GM19099 (cell line): Measurements from ENCODE around the gene RPL36.

Experiments used
- POLR2A ChIP-seq: IDR thresholded peaks from 3 replicates; pipeline ENCODE4 v1.6.1; 2011; ENCODE audit warnings: low read depth; ENCODE audit not compliant: insufficient read length; ENCODE audit errors: extremely low read depth

RPL36 gene

DNA sequence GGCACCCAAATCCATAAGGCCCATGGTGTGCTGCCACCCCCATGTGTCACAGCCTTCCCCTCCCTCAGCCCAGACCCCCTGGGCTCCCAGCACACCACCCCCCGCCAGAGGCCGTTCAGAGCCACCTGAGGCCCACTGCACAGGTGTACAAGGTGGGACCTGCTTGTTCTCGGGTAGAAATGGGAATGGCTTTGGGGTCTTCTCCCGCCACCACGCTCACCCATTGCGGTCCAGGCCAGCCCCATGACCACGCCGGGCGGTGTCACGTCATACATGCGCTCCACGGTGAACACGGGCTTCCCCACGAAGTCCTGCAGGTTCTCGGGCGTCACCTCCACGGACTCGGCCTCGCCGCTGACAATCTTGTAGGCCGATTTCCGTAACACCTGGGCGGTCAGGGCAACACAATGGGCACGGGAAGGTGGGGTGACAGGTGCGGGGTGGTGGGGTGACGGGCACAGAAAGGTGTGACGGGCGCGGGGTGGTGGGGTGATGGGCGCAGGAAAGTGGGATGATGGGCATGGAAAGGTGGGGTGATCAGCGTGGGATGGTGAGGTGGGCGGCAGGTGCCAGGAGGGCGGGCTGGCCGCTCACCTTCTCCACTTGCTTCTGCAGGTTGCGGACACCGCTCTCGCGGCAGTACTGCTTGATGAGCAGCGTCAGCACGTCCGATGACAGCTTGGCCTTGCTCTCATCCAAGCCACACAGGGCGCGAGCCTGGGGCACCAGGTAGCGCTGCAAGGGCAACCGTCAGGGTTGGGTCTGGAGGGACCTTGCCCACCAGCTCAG is 4.3 kb downstream of the RPL36 start:
- no peak for TF ChIP-seq POLR2A

GRCh38 chr19:5694956-5695648 is 5.0 kb downstream of the RPL36 start:
- no peak for TF ChIP-seq POLR2A

- no peak for TF ChIP-seq POLR2A
Measured at GRCh38 chr19:5695649-5696195, 5.6 kb downstream of the RPL36 start.

- TF ChIP-seq POLR2A: no peak
Measured at GRCh38 chr19:5696196-5697021, 6.3 kb downstream of the RPL36 start.

- TF ChIP-seq POLR2A: no peak
Measured at GRCh38 chr19:5697022-5697889, 7.2 kb downstream of the RPL36 start.

DNA sequence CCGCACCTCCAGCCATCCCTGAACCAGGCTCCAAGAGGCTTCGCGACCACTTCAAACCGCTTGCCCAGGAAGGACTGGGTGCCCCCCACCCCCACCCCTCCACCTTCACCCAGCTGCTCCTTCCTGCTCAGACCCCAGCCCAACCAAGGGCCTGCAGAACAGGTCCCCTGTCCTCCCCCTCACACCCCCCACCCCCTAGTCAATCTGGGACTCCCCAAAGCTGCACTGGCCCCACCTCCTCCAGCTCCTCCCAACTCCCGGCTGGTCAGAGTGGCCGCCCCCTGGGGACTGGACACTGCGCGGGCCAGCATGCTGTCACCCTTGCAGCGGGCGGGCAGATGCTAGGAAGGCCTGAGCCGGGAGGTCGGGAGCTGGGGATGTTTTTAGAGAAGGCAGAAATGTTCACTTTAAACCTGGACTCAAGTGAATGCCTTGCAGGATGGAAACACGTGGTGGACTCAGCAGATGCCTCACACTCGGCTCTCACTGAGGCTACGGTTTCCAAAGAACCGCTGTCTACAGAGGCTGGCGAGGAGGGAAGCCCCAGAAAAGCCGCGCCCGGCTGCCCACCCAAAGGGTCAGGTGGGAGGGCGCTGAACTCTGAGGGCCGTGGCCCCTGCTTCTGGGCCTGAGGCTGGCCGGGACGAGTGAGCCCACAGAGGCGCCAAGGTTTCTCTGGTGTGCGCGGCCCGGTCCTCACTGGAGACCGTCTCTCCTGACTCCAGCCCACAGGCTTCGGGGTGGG is 8.0 kb downstream of the RPL36 start:
- peak; percentile 22 for TF ChIP-seq POLR2A

DNA sequence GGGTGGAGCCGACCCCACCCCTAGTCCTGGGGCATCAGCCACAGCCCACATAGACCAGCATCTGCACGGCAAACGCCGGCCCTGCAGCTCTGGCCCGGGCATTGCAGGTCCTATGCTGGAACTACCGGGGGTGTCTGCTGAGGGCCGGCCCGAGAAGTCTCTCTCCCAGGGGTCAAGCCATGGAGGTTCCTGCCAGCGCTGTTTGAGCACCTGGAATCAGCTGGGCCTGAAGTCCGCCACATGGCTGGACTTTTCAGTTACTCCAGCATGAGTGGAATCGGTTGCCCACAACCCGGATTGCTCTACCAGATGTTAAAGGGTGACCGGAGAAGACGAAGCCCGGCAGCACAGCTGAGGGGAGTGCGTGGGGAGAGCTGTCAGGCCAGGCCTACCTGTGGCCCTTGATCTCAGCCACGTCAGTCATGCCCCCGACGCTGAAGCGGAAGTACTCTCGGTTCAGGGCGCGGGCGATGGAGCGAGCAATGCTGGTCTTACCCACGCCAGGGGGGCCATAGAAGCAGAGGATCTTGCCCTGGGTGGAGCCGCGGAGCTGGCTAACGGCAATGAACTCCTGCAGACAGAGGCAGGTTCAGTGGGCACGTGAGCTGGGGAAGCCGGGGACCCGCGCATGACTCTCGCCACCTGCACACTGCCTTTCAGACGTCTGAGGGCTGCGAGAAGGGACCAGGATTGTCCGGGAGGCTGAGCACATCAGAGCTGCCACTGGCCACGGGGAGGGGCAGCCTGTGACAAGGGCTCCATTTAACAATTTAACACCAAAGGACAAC is 8.7 kb downstream of the RPL36 start:
- TF ChIP-seq POLR2A: no peak

DNA sequence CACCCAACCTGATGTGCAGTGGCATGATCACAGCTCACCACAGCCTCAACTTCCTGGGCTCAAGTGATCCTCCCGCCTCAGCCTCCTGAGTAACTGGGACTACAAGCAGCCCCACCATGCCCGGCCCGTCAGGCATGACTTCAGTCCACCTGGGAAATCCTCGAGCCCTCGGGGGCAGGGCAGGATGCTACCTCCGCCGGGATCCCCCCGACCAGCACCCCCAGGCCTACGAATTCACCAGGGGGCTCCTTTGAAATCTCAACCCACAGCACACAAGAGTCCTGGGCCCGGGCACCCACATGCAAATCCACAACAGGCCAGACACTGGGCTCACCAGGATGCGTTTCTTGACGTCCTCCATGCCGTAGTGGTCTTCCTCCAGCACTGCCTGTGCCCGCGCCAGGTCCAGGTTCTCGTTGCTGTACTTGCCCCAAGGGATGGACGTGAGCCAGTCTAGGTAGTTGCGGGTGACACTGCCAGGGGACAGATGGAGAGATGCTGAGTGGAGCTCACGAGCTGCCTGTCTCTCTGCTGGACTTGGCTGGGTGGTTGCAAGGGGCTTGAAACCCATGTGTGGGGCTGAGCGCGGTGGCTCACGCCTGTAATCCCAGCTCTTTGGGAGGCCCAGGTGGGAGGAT is 10.5 kb downstream of the RPL36 start:
- TF ChIP-seq POLR2A: no peak

- no peak for TF ChIP-seq POLR2A
Measured at GRCh38 chr19:5703819-5704818, 14.0 kb downstream of the RPL36 start.

DNA sequence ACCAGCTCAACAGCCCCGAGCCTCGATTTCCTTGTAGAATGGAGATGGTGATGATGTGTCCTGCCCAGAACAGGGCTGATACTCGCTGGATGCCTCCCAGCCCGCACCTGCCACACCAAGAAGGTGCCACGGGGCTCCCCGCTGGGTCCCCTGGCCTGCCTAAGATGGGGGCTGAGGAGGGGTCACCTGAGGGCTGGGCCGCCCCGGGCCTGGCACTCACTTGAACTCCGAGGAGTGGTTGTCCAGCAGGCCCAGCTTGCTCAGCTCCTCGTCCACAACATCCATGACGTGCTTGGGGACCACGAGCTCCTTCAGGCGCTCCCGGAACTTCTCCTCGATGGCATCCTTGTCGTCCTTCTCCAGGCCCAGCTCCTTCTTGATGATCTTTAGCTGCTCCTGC is 15.5 kb downstream of the RPL36 start:
- no peak for TF ChIP-seq POLR2A

GRCh38 chr19:5706876-5707573 is 16.9 kb downstream of the RPL36 start:
- TF ChIP-seq POLR2A: no peak
